OCI-LY3 (cell line): ENCODE measurements around the gene RARRES1.

ENCODE experiments used
- CTCF ChIP-seq: fragments of 200-600, 300-600 bp; sonication (generic); IDR thresholded peaks from 2 replicates; pipeline ENCODE4 v1.5.1; 2014; ENCODE audit warnings: antibody characterized with exemption, low read length, low read depth
- EZH2phosphoT487 ChIP-seq: fragments of 200-600 bp; shearing (Covaris generic); IDR thresholded peaks from 2 replicates; pipeline ENCODE4 v1.6.1; 2018; ENCODE audit warnings: antibody characterized with exemption, mixed run types, low read depth

GRCh38 chr3:158666416-158666815, 65.8 kb downstream of the RARRES1 start:
- no peak for TF ChIP-seq CTCF
- no peak for TF ChIP-seq EZH2phosphoT487
